Transverse colon (tissue), 4 donors: ENCODE data around the gene TOM1L2. TPM values are rescaled to one million over a fixed set of nuclear protein-coding genes. Genes with fewer than 3 reads are reported as not detected.
A peak's percentile ranks its signal among the peaks of the same experiment; 100 is the strongest.

ENCODE experiments used
- DNase-seq: peaks from one replicate; pipeline ENCODE4 v3.0.0-alpha.2; 2019
- H3K27ac ChIP-seq, 4 donors: fragments of 200-600 bp; sonication (generic); 2 replicates each; pipeline ENCODE4 v1.5.1; 2016 to 2018; ENCODE audit warnings: inconsistent platforms in 4 of 4
- H3K27me3 ChIP-seq: fragments of 200-600 bp; sonication (generic); 2 replicates; pipeline ENCODE4 v1.5.1; 2017; ENCODE audit warnings: inconsistent platforms
- H3K36me3 ChIP-seq, 4 donors: fragments of 200-600 bp; sonication (generic); 2 replicates each; pipeline ENCODE4 v1.5.1; 2017 to 2019; ENCODE audit warnings: inconsistent platforms in 4 of 4
- H3K4me1 ChIP-seq, 4 donors: fragments of 200-600 bp; sonication (generic); 2 replicates each; pipeline ENCODE4 v1.5.1; 2017 to 2020; ENCODE audit warnings: inconsistent platforms in 4 of 4
- H3K4me3 ChIP-seq, 4 donors: fragments of 200-600 bp; sonication (generic); 1 replicate in 1 of 4; 2 replicates in 3 of 4; pipeline versions ENCODE4 v1.5.1 to v1.6.1; 2017 to 2019; ENCODE audit warnings: inconsistent platforms in 4 of 4
- H3K9me3 ChIP-seq, 2 donors: fragments of 200-600 bp; sonication (generic); 2 replicates each; pipeline ENCODE4 v1.5.1; 2017 to 2019; ENCODE audit warnings: inconsistent platforms in 2 of 2
- EP300 ChIP-seq: sonication (generic); formaldehyde crosslinking; IDR thresholded peaks from one replicate; pipeline ENCODE4 v1.6.1; 2017; ENCODE audit warnings: antibody characterized with exemption, low read depth
- POLR2A ChIP-seq: fragments of 450-650 bp; IDR thresholded peaks from one replicate; pipeline ENCODE4 v1.6.1; 2016; ENCODE audit warnings: antibody characterized with exemption, mild to moderate bottlenecking, moderate library complexity
- POLR2AphosphoS5 ChIP-seq, 3 donors: sonication (generic); formaldehyde crosslinking; IDR thresholded peaks; one replicate each; pipeline ENCODE4 v1.6.1; 2016; ENCODE audit warnings: antibody characterized with exemption in 3 of 3
- whole genome bisulfite sequencing, 2 donors: methylation state at CpG; one replicate each; pipeline ENCODE4 v1.1.5; 2018; ENCODE audit warnings: low coverage in 1 of 2; 5-methylcytosine and 5-hydroxymethylcytosine counted together
- in situ Hi-C, 4 donors: fragments of 200-750 bp; cut with MboI; loops; one replicate each; pipeline versions ENCODE4 v1.15.0 to v1.15.1; 2017; ENCODE audit warnings: low sequenced_read_pairs in 3 of 4, low pct_ligation_motif_present in 1 of 4, low pct_unique_long_range_greater_than_20kb in 1 of 4
- intact Hi-C: fragments of 100-400 bp; cut with DNase I; formaldehyde crosslinking; loops from one replicate; pipeline ENCODE4 v1.15.1; 2023; ENCODE audit warnings: low total_unique reads
- total RNA-seq, 4 donors: library from RNA; depleted of rRNA; stranded (reverse); fragments of >200 nt; gene quantifications; one replicate each; pipeline ENCODE4 v1.1.0, GENCODE V29; 2016
- TF ChIP-seq, protein P1 (sequence below), 5 experiments: fragments of 200-600 bp in 3 of 5; fragments of 450-650 bp in 2 of 5; sonication (generic) in 3 of 5; IDR thresholded peaks; 1 replicate in 2 of 5; 2 replicates in 3 of 5; pipeline ENCODE4 v1.5.1; 2016 to 2017; ENCODE audit warnings: antibody characterized with exemption in 5 of 5, inconsistent platforms in 3 of 5, mild to moderate bottlenecking in 2 of 5, moderate library complexity in 1 of 5

Gene TOM1L2
- total RNA-seq = 100 to 1,000 TPM in 2 of 4 donors, 10 to 100 TPM in 2; 65.9 to 178 (median 97.7) TPM

DNA sequence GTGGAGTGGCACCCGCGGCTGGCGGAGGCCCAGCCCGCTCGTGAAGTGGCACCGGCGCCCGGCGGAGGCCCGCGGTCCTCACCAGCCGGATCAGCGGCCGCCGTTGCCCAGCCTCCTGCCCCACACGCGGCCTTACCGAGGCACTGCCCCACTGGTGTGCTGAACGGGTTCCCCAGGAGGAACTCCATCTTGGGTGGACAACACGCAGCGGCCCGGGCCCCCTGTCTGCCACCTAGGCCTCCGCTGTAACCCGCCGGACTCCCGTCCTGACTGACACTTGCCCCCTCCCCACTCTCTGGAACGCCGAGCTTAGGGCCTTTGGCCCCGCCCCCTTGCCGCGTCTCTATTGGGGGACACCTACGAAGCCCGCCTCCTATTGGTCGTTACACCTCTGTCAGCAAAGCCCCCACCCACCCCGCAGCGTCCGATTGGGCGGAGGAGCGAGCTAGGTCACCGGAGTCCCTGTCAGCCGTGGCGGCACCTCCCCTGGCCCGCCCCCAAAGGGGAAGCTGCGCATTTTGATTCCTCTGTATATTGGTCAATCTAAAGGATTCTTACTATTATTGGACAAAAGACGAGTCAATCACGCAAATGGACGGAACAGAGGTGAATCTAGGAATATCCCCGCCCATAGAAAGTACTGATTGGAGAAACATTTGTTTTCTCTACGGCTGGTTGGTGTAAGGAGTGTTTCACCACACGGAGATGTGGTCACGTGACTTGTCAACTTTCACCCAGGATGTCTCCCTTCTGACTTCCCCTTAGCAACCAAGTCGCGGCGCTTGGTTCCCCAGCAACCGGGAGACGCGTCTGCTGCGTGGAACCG lies at the start of gene TOM1L2, which contains the start of gene DRC3:
Gene TOM1L2, minus strand, starts transcription at position 275 of the 826 bp plus-strand sequence. Its CDS starts 87 bp downstream, at position 188.
Gene DRC3, plus strand, starts transcription at position 737 of the 826 bp plus-strand sequence. CDS start 4,737 bp downstream, outside the sequence.
- peak within 1 kb of the TSS; percentile 59 to 93 (median 76) for H3K4me3 ChIP-seq
- peak within 1 kb of the TSS; percentile 91 to 96 (median 94) for H3K27ac ChIP-seq
- H3K36me3 ChIP-seq = no peaks in the 10 kb centered on the region
- 0% methylated on average over 3 to 40 of the region's 59 CpGs for WGBS, 2 donors
- in situ Hi-C loops = loop anchor here in 1 of 4 donors (10.0 kb wide), 1 partner anchor 52 kb away; no protein-coding TSS in a partner anchor
- intact Hi-C loops = no loop called here
- peaks cover 17 to 29% (median 19%) of the 10 kb centered on the region in 4 donors for H3K4me1 ChIP-seq
- H3K27me3 ChIP-seq = no peaks in the 10 kb centered on the region
- DNase-seq = peak; percentile 100
- no peak for TF ChIP-seq EP300
- TF ChIP-seq, protein P1, sequence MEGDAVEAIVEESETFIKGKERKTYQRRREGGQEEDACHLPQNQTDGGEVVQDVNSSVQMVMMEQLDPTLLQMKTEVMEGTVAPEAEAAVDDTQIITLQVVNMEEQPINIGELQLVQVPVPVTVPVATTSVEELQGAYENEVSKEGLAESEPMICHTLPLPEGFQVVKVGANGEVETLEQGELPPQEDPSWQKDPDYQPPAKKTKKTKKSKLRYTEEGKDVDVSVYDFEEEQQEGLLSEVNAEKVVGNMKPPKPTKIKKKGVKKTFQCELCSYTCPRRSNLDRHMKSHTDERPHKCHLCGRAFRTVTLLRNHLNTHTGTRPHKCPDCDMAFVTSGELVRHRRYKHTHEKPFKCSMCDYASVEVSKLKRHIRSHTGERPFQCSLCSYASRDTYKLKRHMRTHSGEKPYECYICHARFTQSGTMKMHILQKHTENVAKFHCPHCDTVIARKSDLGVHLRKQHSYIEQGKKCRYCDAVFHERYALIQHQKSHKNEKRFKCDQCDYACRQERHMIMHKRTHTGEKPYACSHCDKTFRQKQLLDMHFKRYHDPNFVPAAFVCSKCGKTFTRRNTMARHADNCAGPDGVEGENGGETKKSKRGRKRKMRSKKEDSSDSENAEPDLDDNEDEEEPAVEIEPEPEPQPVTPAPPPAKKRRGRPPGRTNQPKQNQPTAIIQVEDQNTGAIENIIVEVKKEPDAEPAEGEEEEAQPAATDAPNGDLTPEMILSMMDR (IDR thresholded peaks at IDR 0.05) = peak in 2 of 5 experiments; percentile 4 to 13
- TF ChIP-seq POLR2A = peak; percentile 93
- TF ChIP-seq POLR2AphosphoS5 (IDR thresholded peaks at IDR 0.05) = peak; percentile 93 to 96 (median 94)
- no peaks in the 10 kb centered on the region for H3K9me3 ChIP-seq

DNA sequence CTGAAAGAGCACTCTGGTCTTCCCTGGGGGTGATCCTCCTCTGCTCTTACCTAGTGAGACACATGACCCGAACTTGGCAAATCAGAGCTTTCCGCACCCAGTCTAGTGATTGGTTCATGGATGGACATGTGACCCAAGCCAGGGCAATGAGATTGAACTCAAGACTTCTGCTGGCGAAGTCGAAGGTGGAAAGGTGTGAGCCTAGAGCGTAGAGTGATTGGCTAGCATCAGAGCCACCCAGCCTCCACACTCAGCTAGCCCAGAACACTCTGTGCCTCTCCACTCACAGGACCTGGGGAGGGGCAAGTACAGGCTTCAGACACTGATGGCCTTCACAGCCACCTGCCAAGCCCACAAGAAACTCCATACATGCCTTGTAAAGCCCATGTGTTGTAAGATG lies 49.2 kb upstream of the TOM1L2 start:
- intact Hi-C loops (no loop called here), in situ Hi-C loops (loop anchor here in 2 of 4 donors (10.0 kb wide), 3 partner anchors 47 to 347 kb away; partner anchors contain the start of genes DRC3 (in 1 of the 2) and TOM1L2 (in 1 of the 2))
- DNase-seq = no peak
- Histone ChIP-seq H3K27me3 (no peaks in the 10 kb centered on the region), H3K27ac (no peak overlapping the region), H3K36me3 (peaks cover 0 to 5% (median 0%) of the 10 kb centered on the region in 4 donors), H3K9me3 (no peaks in the 10 kb centered on the region), H3K4me3 (no peak overlapping the region), H3K4me1 (no peaks in the 10 kb centered on the region)
- TF ChIP-seq POLR2AphosphoS5 (IDR thresholded peaks at IDR 0.05) (no peak), EP300 (no peak), POLR2A (no peak)
- TF ChIP-seq, protein P1 (IDR thresholded peaks at IDR 0.05) = no peak
- 94% methylated on average over 5 of the region's 5 CpGs; no CpG with 5 or more reads in 1 of the 2 donors for WGBS, 2 donors

DNA sequence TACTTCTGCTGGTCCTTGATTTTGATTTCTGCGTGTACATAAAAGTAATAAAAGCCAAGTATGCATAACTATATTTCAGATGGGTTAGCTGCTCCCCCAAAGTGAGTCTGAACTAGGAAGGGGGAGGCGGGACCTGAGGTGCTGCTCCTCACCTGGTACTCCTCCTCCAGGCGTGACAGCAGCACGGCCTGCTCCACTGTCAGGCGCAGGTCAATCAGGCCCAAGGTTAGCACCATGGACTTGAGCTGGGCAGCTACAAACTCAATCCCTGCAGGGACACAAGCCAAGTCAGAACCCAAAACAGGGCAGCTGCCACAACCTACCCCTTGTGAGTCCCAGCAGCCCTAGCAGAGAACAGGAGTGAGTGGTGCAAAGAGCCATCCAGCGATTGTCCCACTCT lies 48.8 kb upstream of the TOM1L2 start:
- Histone ChIP-seq H3K27me3 (no peaks in the 10 kb centered on the region), H3K4me3 (no peak overlapping the region), H3K27ac (no peak overlapping the region), H3K9me3 (no peaks in the 10 kb centered on the region), H3K4me1 (no peaks in the 10 kb centered on the region), H3K36me3 (peaks cover 0 to 4% (median 0%) of the 10 kb centered on the region in 4 donors)
- 93 to 100% methylated on average over 1 to 6 of the region's 6 CpGs for WGBS, 2 donors
- no peak for DNase-seq
- intact Hi-C loops (no loop called here), in situ Hi-C loops (loop anchor here in 2 of 4 donors (10.0 kb wide), 3 partner anchors 46 to 346 kb away; partner anchors contain the start of genes DRC3 (in 1 of the 2) and TOM1L2 (in 1 of the 2))
- TF ChIP-seq POLR2A = no peak
- TF ChIP-seq POLR2AphosphoS5 (IDR thresholded peaks at IDR 0.05) = no peak
- TF ChIP-seq EP300 = no peak
- TF ChIP-seq, protein P1 (IDR thresholded peaks at IDR 0.05) = no peak

DNA sequence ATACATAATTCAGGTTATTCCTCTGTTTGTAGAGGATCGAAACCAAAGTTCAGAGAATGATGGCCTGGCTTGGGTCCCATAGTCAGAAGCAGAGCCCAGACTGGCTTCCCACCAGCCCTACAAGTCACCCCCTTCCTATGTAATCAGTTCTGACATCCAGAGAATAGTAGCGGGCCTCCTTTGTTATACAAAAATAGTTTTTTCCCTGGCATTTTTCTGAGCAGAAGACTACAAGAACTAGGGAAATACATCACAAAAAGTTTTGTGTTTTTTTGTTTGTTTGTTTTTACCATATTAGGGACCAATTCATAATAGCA lies 47.6 kb upstream of the TOM1L2 start:
- intact Hi-C loops = no loop called here
- 80 to 82% methylated on average over 2 of the region's 2 CpGs for WGBS, 2 donors
- TF ChIP-seq EP300 (no peak), POLR2AphosphoS5 (IDR thresholded peaks at IDR 0.05) (no peak), POLR2A (no peak)
- TF ChIP-seq, protein P1 (IDR thresholded peaks at IDR 0.05) = no peak
- H3K27ac ChIP-seq = no peak overlapping the region
- in situ Hi-C loops = loop anchor here in 2 of 4 donors (10.0 kb wide), 3 partner anchors 45 to 345 kb away; partner anchors contain the start of genes DRC3 (in 1 of the 2) and TOM1L2 (in 1 of the 2)
- DNase-seq = no peak
- H3K4me1 ChIP-seq = no peaks in the 10 kb centered on the region
- H3K27me3 ChIP-seq = no peaks in the 10 kb centered on the region
- H3K9me3 ChIP-seq = no peaks in the 10 kb centered on the region
- H3K36me3 ChIP-seq = no peaks in the 10 kb centered on the region
- H3K4me3 ChIP-seq = no peak overlapping the region
